Thymus (tissue), 11 donors: ENCODE measurements around the gene TM7SF2. TPM values are rescaled to one million over a fixed set of nuclear protein-coding genes. Genes with fewer than 3 reads are reported as not detected.
"Not testable (repeated sequence)": the region's sequence is repeated elsewhere in the genome, so short reads cannot be mapped to it uniquely, and the experiment has no call there.

ENCODE experiments used
- DNase-seq, 9 donors: peaks; one replicate each; pipeline ENCODE4 v3.0.0-alpha.2; 2013; ENCODE audit warnings: low spot score in 9 of 9, low read depth in 6 of 9, missing footprints in 1 of 9
- H3K27ac ChIP-seq, 2 donors: one replicate each; pipeline ENCODE4 v1.5.1; 2013; ENCODE audit warnings: control low read depth in 1 of 2, low read depth in 1 of 2, low read length in 1 of 2, mild to moderate bottlenecking in 1 of 2, moderate library complexity in 1 of 2
- H3K27me3 ChIP-seq, 2 donors: one replicate each; pipeline ENCODE4 v1.5.1; 2013; ENCODE audit warnings: low read length in 1 of 2; ENCODE audit not compliant: control insufficient read depth in 2 of 2, insufficient read depth in 1 of 2
- H3K36me3 ChIP-seq, 2 donors: one replicate each; pipeline ENCODE4 v1.5.1; 2013; ENCODE audit warnings: low read length in 1 of 2, mild to moderate bottlenecking in 1 of 2, moderate library complexity in 1 of 2; ENCODE audit not compliant: control insufficient read depth in 2 of 2, insufficient read depth in 2 of 2
- H3K4me1 ChIP-seq, 2 donors: one replicate each; pipeline ENCODE4 v1.5.1; 2013; ENCODE audit warnings: low read length in 2 of 2; ENCODE audit not compliant: control insufficient read depth in 2 of 2, insufficient read depth in 2 of 2
- H3K4me3 ChIP-seq, 2 donors: one replicate each; pipeline ENCODE4 v1.5.1; 2013; ENCODE audit warnings: low read length in 2 of 2, control low read depth in 1 of 2, mild to moderate bottlenecking in 1 of 2
- H3K9me3 ChIP-seq, 2 donors: one replicate each; pipeline ENCODE4 v1.5.1; 2013; ENCODE audit warnings: low read length in 1 of 2, mild to moderate bottlenecking in 1 of 2; ENCODE audit not compliant: control insufficient read depth in 2 of 2, insufficient read depth in 1 of 2
- WGBS: extraction: QIAGEN DNeasy Blood & Tissue Kit; methylation state at CpG from one replicate; pipeline ENCODE4 v1.1.7; 2013; 5-methylcytosine and 5-hydroxymethylcytosine counted together
- polyA plus RNA-seq: library from polyadenylated mRNA; stranded (reverse); fragments of 200-250 nt; gene quantifications from one replicate; pipeline ENCODE4 v1.2.3, GENCODE V29; 2013
- total RNA-seq: library from RNA; stranded (reverse); fragments of 120-200 nt; gene quantifications from one replicate; pipeline ENCODE4 v1.2.4, GENCODE V29; 2013
- donor health status: healthy.

TM7SF2 gene
- total and polyA plus RNA-seq, 2 donors = 16.1 to 35.8 TPM

DNA sequence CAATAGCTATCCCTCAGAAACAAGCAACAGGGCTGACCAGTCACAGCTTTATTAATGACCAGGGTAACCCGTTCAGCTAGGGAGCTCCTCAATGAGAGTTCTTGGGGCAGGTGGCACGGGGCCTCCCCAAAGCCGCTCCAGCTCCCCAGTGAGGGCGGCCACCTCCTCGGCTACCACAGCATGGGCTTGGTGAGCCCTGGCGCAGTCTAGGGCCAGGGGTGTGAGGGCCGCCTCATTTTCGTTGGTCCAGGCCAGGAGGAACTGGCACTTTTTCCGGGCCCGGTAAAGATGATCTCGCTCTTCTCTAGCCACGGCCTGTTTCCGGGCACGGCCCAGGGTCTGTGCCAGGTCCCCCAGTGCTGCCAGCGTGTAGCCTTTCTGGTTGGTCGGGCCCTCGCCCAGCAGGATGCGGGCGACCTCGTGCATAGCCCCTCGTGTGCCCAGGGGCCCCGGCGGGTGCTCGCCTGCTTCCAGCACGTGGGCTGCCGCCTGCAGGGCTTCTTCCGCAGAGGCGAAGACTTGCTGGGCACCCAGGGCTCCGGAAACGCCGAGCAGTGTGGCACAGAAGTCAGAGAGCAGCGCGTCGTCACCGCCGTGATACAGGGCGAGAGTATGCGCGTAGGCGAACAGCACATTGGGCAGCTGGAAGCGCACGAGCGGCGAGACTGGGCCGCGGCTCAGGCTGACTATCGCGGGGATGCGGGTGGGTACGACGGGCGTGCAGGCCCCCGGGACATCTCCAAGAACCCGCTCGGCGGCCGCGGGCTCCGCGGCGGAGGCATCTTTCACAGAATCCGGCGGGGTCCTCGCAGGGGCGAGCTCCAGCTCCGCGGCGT, 4.9 kb downstream of the TM7SF2 start:
- Histone ChIP-seq H3K36me3 (peaks cover 30 to 45% of the 10 kb centered on the region in 2 donors), H3K4me1 (peaks cover 25 to 57% of the 10 kb centered on the region in 2 donors), H3K4me3 (peak overlapping the region; percentile 71 to 85), H3K9me3 (peaks cover 0 to 12% of the 10 kb centered on the region in 2 donors), H3K27ac (peak overlapping the region; percentile 91 to 93), H3K27me3 (peaks cover 0 to 3% of the 10 kb centered on the region in 2 donors)
- peak in 3 of 9 donors; percentile 44 to 68 (median 60) for DNase-seq
- WGBS = 28% methylated on average over 68 of the region's 68 CpGs

DNA sequence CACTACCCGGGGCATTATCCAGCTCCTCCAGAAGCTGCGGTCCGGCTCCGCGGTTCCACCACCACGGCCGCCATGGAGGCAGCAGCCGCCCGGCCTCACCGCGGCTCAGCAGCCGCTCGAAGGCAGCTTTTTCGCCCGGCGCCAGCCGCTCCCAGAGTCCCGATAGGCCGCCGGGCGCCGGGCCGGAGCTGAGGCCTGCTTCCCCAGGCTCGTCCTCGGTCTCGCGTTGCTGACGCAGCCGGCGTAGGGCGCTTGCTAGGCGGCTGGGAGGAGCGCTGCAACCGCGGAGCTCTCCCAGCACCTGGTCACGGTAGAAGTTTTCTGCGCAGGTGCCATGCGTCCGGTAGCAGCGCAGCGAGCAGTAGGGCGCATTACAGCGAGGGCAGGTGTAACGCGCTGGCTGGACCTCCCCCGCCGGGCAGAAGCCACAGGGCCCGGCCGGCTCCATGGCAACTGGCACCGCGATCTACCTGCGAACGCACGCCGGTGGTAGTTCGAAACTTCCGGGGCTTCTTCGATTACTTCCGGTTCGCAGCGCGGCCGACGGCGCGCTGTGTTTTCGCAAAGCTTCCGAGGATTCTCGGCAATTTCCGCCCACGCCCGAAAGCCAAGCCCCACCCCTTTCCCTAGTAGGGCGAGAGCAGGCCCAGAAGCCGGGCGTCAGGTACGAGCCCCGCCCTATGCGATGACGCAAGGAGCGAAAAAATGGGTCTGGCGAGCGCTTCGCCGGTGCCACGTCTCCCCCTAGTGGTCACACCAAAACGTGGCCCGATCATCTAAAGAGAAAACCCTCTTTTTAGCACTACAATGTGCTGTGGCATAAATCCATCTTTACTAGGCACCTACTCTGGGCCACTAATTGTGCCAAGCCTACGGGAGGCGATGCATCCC, 5.8 kb downstream of the TM7SF2 start, which contains the start of gene ZNHIT2:
Gene ZNHIT2 (minus strand): TSS at position 496 of the 891 bp plus-strand sequence. CDS start 48 bp downstream, at position 448.
- WGBS = under 1% methylated on average over 89 of the region's 89 CpGs
- peaks cover 0 to 3% of the 10 kb centered on the region in 2 donors for H3K27me3 ChIP-seq
- peaks cover 30 to 46% of the 10 kb centered on the region in 2 donors for H3K36me3 ChIP-seq
- DNase-seq = peak; percentile 97 to 100 (median 99)
- H3K9me3 ChIP-seq = peaks cover 0 to 9% of the 10 kb centered on the region in 2 donors
- peaks cover 21 to 50% of the 10 kb centered on the region in 2 donors for H3K4me1 ChIP-seq
- H3K4me3 ChIP-seq = peak within 1 kb of the TSS; percentile 71 to 85
- H3K27ac ChIP-seq = peak within 1 kb of the TSS; percentile 91 to 93

DNA sequence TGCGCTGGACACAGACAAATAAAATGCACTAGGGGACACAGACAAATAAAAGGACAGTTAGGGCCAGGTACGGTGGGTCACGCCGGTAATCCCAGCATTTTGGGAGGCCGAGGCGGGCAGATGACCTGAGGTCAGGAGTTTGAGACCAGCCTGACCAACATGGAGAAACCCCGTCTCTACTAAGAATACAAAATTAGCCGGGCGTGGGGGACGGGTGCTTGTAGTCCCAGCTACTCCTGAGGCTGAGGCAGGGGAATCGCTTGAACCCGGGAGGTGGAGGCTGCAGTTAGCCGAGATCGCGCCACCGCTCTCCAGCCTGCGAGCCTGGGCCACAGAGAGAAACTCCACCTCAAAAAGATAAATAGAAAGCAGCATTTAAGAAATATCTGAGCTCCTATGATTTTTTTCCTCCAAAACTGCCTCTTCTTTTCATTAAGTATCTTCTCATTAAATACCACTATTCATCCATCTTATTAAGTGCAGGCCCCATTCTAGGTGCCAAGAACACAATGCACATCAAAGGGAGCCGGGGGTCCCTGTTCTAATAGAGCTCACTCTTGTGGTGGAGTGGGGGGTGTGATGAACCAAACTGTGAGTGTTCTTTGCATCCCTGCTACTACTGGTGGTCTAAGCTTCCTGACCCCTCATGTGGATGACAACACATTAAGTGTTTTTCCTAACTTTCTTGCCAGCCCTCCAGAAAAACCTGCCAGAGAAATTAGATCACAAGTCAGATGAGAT, 6.6 kb downstream of the TM7SF2 start:
- Histone ChIP-seq H3K4me1 (peaks cover 20 to 51% of the 10 kb centered on the region in 2 donors), H3K27me3 (no peaks in the 10 kb centered on the region), H3K4me3 (no peak overlapping the region), H3K9me3 (peaks cover 0 to 3% of the 10 kb centered on the region in 2 donors), H3K27ac (peak overlapping the region in 1 of 2 donors; percentile 71), H3K36me3 (peaks cover 30 to 46% of the 10 kb centered on the region in 2 donors)
- no peak for DNase-seq
- 95% methylated on average over 18 of the region's 18 CpGs for WGBS

DNA sequence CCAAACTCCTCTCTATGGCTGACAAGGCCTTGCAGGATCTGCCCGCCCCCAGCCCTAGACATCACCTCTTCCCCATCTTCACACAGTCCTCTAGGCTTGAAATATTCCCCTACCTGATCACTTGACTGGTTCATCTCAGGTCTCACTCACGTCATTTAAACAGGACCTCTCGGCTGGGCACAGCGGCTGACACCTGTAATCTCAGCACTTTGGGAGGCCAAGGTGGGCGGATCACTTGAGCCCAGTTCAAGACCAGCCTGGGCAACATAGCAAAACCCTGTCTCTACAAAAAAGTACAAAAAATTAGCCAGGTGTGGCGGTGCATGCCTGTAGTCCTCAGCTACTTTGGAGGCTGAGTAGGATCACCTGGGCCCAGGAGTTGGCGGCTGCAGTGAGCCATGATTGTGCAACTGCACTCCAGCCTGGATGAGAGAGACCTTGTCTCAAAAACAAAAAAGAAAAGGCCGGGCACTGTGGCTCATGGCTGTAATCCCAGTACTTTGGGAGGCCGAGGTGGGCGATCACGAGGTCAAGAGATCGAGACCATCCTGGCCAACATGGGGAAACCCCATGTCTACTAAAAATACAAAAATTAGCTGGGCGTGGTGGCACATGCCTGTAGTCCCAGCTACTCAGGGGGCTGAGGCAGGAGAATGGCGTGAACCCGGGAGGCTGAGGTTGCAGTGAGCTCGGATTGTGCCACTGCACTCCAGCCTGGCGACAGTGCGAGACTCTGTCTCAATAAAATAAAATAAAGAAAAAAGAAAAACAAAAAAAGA, 7.4 kb downstream of the TM7SF2 start:
- H3K4me3 ChIP-seq, H3K27ac ChIP-seq, DNase-seq, H3K9me3 ChIP-seq, H3K27me3 ChIP-seq: not testable (repeated sequence)
- Histone ChIP-seq H3K36me3 (peaks cover 30 to 46% of the 10 kb centered on the region in 2 donors), H3K4me1 (peaks cover 17 to 45% of the 10 kb centered on the region in 2 donors)
- WGBS = 98% methylated on average over 18 of the region's 18 CpGs

DNA sequence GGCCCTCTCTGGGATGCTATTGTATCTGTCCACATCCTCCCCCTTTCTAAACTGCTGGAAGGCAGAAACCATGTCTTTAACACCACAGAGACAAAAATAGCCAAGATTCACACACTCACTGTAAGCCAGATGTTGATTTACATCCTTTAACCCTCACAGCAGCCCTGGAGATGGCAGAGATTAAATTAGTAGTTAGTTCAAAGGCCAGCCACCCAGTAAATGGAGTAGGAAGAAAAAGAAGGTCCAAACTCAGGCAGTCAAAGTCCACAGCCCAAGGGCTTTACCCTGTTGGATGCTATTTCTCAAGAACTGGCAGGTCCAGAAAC, 8.0 kb downstream of the TM7SF2 start:
- no peak overlapping the region for H3K4me3 ChIP-seq
- peaks cover 17 to 45% of the 10 kb centered on the region in 2 donors for H3K4me1 ChIP-seq
- peaks cover 35 to 52% of the 10 kb centered on the region in 2 donors for H3K36me3 ChIP-seq
- peaks cover 0 to 3% of the 10 kb centered on the region in 2 donors for H3K9me3 ChIP-seq
- no peak for DNase-seq
- H3K27me3 ChIP-seq = no peaks in the 10 kb centered on the region
- H3K27ac ChIP-seq = no peak overlapping the region

DNA sequence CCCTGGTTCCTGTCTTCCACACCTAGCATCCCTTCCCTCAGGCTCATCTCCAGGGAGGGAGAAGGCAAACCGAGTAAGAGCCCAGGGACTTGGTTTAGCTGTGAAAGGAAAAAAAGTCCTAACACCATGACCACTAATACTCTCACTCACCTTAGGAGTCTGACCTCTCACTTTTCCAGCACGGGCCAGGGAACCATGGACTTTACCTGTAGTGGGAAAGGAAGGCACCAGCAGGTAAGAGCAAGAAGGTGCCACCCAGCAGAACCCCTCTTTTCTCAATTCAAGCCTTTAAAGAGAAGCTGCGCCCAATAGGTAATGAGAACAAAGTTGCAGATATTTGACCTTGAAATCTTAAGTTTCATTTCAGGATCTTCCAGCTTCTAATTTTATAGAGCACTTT, 9.2 kb downstream of the TM7SF2 start:
- peaks cover 17 to 38% of the 10 kb centered on the region in 2 donors for H3K4me1 ChIP-seq
- no peaks in the 10 kb centered on the region for H3K27me3 ChIP-seq
- peaks cover 38 to 59% of the 10 kb centered on the region in 2 donors for H3K36me3 ChIP-seq
- peak overlapping the region in 1 of 2 donors; percentile 92 for H3K27ac ChIP-seq
- no peak for DNase-seq
- peak overlapping the region; percentile 71 to 81 for H3K4me3 ChIP-seq
- H3K9me3 ChIP-seq = peaks cover 0 to 3% of the 10 kb centered on the region in 2 donors
- WGBS = 96% methylated on average over 3 of the region's 3 CpGs

DNA sequence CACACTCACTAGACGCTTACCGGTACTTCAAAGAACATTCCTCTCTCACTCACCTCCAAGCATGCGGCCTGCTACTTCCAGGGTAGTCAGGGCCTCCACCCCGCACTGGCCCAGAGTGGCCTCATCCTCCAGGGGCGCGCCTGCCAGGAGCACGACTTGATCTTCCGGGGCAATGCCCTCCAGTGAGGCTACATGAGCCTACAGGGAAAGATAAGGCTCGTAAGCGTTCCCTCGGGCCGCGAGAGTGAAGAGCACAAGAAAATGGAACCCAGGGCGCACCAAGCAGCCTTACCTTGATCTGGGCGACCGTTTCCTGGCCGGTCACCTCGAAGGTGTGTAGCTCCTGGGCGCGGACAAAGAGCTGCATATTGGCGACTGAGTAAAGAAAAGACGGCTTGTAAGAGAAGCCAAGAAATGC, 9.8 kb downstream of the TM7SF2 start:
- Histone ChIP-seq H3K27me3 (no peaks in the 10 kb centered on the region), H3K36me3 (peaks cover 43 to 59% of the 10 kb centered on the region in 2 donors), H3K4me3 (peak overlapping the region; percentile 71 to 81), H3K4me1 (peaks cover 14 to 31% of the 10 kb centered on the region in 2 donors), H3K9me3 (peaks cover 0 to 3% of the 10 kb centered on the region in 2 donors), H3K27ac (peak overlapping the region; percentile 92 to 93)
- WGBS = 4% methylated on average over 22 of the region's 22 CpGs
- DNase-seq = no peak
